Measurements from ENCODE around the gene IRAK3.

- TF ChIP-seq, protein P1, sequence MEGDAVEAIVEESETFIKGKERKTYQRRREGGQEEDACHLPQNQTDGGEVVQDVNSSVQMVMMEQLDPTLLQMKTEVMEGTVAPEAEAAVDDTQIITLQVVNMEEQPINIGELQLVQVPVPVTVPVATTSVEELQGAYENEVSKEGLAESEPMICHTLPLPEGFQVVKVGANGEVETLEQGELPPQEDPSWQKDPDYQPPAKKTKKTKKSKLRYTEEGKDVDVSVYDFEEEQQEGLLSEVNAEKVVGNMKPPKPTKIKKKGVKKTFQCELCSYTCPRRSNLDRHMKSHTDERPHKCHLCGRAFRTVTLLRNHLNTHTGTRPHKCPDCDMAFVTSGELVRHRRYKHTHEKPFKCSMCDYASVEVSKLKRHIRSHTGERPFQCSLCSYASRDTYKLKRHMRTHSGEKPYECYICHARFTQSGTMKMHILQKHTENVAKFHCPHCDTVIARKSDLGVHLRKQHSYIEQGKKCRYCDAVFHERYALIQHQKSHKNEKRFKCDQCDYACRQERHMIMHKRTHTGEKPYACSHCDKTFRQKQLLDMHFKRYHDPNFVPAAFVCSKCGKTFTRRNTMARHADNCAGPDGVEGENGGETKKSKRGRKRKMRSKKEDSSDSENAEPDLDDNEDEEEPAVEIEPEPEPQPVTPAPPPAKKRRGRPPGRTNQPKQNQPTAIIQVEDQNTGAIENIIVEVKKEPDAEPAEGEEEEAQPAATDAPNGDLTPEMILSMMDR (IDR thresholded peaks at IDR 0.05), result no peak
- no peak for TF ChIP-seq POLR2A (IDR thresholded peaks at IDR 0.05)
Observed at GRCh38 chr12:66228462-66228861, 39.4 kb downstream of the IRAK3 start.
